Measurements from ENCODE around the gene SPTBN4. TPM values are rescaled to one million over a fixed set of nuclear protein-coding genes. Genes with fewer than 3 reads are reported as not detected.

Gene SPTBN4
- total RNA-seq, 1 experiment from 2014 or later: 1.9 TPM

GRCh38 chr19:40513741-40514315 lies 47.0 kb downstream of the SPTBN4 start:
- H3K27ac ChIP-seq (ENCODE audit: low read length): no peak overlapping the region
- H3K4me2 ChIP-seq (ENCODE audit: low read length): no peak overlapping the region
- no peaks in the 10 kb centered on the region for H3K9me2 ChIP-seq (replicated peaks; ENCODE audit: low read length)
- intact Hi-C loops (cut with micrococcal nuclease): no loop called here
- H2AFZ ChIP-seq (ENCODE audit: low read length): no peak overlapping the region
- H3K27me3 ChIP-seq (ENCODE audit: low read length): no peaks in the 10 kb centered on the region
- H3K9me3 ChIP-seq (ENCODE audit: low read length): no peaks in the 10 kb centered on the region
- no peak for DNase-seq
- ChIA-PET CTCF (no interaction called here), POLR2A (ENCODE audit: unreplicated experiment) (no interaction called here)
- H3K36me3 ChIP-seq (ENCODE audit: low read depth, low read length): no peaks in the 10 kb centered on the region
- no peak for ATAC-seq
- no peak overlapping the region for H3K4me3 ChIP-seq (ENCODE audit: low read length)
- H4K20me1 ChIP-seq (ENCODE audit: low read length): no peaks in the 10 kb centered on the region
- BruUV-seq (replicated peaks): no TSS peak
- no peaks in the 10 kb centered on the region for H3K4me1 ChIP-seq (ENCODE audit: insufficient read depth, low read length)
- TF ChIP-seq EZH2 (IDR thresholded peaks at IDR 0.05; ENCODE audit: low read length, unreplicated experiment): no peak
- TF ChIP-seq CTCF (conservative IDR thresholded peaks at IDR 0.05; ENCODE audit: low read depth, low read length): no peak
- no peak for TF ChIP-seq EZH2phosphoT487 (IDR thresholded peaks at IDR 0.05; ENCODE audit: borderline replicate concordance, low read length)
- no peak overlapping the region for H3K9ac ChIP-seq (ENCODE audit: low read length)
- H3F3A ChIP-seq (ENCODE audit: low read length, unreplicated experiment): no peaks in the 10 kb centered on the region
- no peaks in the 10 kb centered on the region for H3K79me2 ChIP-seq (ENCODE audit: low read length)

GRCh38 chr19:40517248-40517647 lies 50.4 kb downstream of the SPTBN4 start:
- no peaks in the 10 kb centered on the region for H3K79me2 ChIP-seq (ENCODE audit: low read length)
- H3K9ac ChIP-seq (ENCODE audit: low read length): no peak overlapping the region
- no peaks in the 10 kb centered on the region for H3K9me3 ChIP-seq (ENCODE audit: low read length)
- ATAC-seq (no peak), DNase-seq (no peak)
- H3K4me2 ChIP-seq (ENCODE audit: low read length): no peak overlapping the region
- H3K36me3 ChIP-seq (ENCODE audit: low read depth, low read length): no peaks in the 10 kb centered on the region
- H3K27me3 ChIP-seq (ENCODE audit: low read length): no peaks in the 10 kb centered on the region
- no peak overlapping the region for H3K4me3 ChIP-seq (ENCODE audit: low read length)
- H3F3A ChIP-seq (ENCODE audit: low read length, unreplicated experiment): no peaks in the 10 kb centered on the region
- CTCF ChIA-PET: no interaction called here
- POLR2A ChIA-PET (ENCODE audit: unreplicated experiment): no interaction called here
- H3K27ac ChIP-seq (ENCODE audit: low read length): no peak overlapping the region
- H4K20me1 ChIP-seq (ENCODE audit: low read length): no peaks in the 10 kb centered on the region
- H3K9me2 ChIP-seq (replicated peaks; ENCODE audit: low read length): no peaks in the 10 kb centered on the region
- no peak for TF ChIP-seq EZH2 (IDR thresholded peaks at IDR 0.05; ENCODE audit: low read length, unreplicated experiment)
- no peak for TF ChIP-seq CTCF (conservative IDR thresholded peaks at IDR 0.05; ENCODE audit: low read depth, low read length)
- no peak for TF ChIP-seq EZH2phosphoT487 (IDR thresholded peaks at IDR 0.05; ENCODE audit: borderline replicate concordance, low read length)
- no peak overlapping the region for H2AFZ ChIP-seq (ENCODE audit: low read length)
- H3K4me1 ChIP-seq (ENCODE audit: insufficient read depth, low read length): no peaks in the 10 kb centered on the region
- intact Hi-C loops (cut with micrococcal nuclease): no loop called here
- BruUV-seq (replicated peaks): no TSS peak

DNA sequence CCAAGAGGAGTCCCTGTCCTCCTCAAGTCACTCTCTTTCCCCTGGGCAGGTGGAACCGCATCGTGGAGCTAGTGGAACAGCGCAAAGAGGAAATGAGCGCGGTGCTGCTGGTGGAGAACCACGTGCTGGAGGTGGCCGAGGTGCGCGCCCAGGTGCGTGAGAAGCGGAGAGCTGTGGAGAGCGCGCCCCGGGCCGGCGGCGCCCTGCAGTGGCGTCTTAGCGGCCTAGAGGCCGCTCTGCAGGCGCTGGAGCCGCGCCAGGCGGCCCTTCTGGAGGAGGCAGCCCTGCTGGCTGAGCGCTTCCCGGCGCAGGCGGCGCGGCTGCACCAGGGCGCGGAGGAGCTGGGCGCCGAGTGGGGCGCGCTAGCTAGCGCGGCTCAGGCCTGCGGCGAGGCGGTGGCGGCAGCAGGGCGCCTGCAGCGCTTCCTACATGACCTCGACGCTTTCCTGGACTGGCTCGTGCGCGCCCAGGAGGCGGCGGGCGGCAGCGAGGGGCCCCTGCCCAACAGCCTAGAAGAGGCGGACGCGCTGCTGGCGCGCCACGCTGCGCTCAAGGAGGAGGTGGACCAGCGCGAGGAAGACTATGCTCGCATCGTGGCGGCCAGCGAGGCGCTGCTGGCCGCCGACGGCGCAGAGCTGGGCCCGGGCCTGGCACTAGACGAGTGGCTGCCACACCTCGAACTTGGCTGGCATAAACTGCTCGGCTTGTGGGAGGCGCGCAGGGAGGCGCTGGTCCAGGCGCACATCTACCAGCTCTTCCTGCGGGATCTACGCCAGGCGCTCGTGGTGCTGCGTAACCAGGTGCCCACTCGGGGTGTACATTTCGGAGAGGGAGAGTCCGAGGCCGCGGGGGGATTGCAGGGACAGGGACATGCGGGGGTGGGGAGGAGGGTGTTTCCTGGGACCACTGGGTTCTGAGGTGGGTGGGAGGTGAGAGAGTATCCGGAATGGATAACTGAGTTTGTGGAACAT lies 52.8 kb downstream of the SPTBN4 start:
- intact Hi-C loops (cut with micrococcal nuclease): loop anchor here (5.0 kb wide), 2 partner anchors 57 to 217 kb away; no protein-coding TSS in a partner anchor
- POLR2A ChIA-PET (ENCODE audit: unreplicated experiment): no interaction called here
- Histone ChIP-seq H3K27me3 (ENCODE audit: low read length) (no peaks in the 10 kb centered on the region), H3K27ac (ENCODE audit: low read length) (no peak overlapping the region), H3K9me2 (replicated peaks; ENCODE audit: low read length) (no peaks in the 10 kb centered on the region), H3K4me2 (ENCODE audit: low read length) (no peak overlapping the region), H4K20me1 (ENCODE audit: low read length) (no peaks in the 10 kb centered on the region), H3K79me2 (ENCODE audit: low read length) (no peaks in the 10 kb centered on the region), H3K9ac (ENCODE audit: low read length) (no peak overlapping the region), H2AFZ (ENCODE audit: low read length) (no peak overlapping the region), H3F3A (ENCODE audit: low read length, unreplicated experiment) (no peaks in the 10 kb centered on the region), H3K4me3 (ENCODE audit: low read length) (no peak overlapping the region), H3K9me3 (ENCODE audit: low read length) (no peaks in the 10 kb centered on the region), H3K4me1 (ENCODE audit: insufficient read depth, low read length) (no peaks in the 10 kb centered on the region), H3K36me3 (ENCODE audit: low read depth, low read length) (no peaks in the 10 kb centered on the region)
- DNase-seq (no peak), ATAC-seq (no peak)
- no TSS peak for BruUV-seq (replicated peaks)
- CTCF ChIA-PET: no interaction called here
- no peak for TF ChIP-seq CTCF (conservative IDR thresholded peaks at IDR 0.05; ENCODE audit: low read depth, low read length)
- TF ChIP-seq EZH2phosphoT487 (IDR thresholded peaks at IDR 0.05; ENCODE audit: borderline replicate concordance, low read length): no peak
- TF ChIP-seq EZH2 (IDR thresholded peaks at IDR 0.05; ENCODE audit: low read length, unreplicated experiment): no peak
